ENCODE results near the gene DNAJC30.
"Not testable (repeated sequence)": the region's sequence is repeated elsewhere in the genome, so short reads cannot be mapped to it uniquely, and the experiment has no call there.

Gene DNAJC30

GRCh38 chr7:73683056-73683787 is at the start of gene DNAJC30, which contains the start of gene BUD23:
Gene DNAJC30 (minus strand): TSS chr7:73683453. CDS start chr7:73683423, 30 bp downstream.
Gene BUD23 (plus strand): TSS chr7:73683597. CDS start chr7:73683626, 29 bp downstream.
- peak; percentile 98 for DNase-seq

- DNase-seq, result no peak
Observed at GRCh38 chr7:73732397-73732796, 49.1 kb upstream of the DNAJC30 start.

- DNase-seq, result no peak
Observed at GRCh38 chr7:73730485-73730884, 47.2 kb upstream of the DNAJC30 start.

- no peak for DNase-seq
Observed at GRCh38 chr7:73728551-73728950, 45.3 kb upstream of the DNAJC30 start.

GRCh38 chr7:73727952-73728351 is 44.7 kb upstream of the DNAJC30 start:
- DNase-seq, result no peak

GRCh38 chr7:73726083-73726466 is 42.8 kb upstream of the DNAJC30 start:
- DNase-seq, result no peak

- DNase-seq, result no peak
Observed at GRCh38 chr7:73723813-73724212, 40.6 kb upstream of the DNAJC30 start.

- DNase-seq, result no peak
Observed at GRCh38 chr7:73722785-73723184, 39.5 kb upstream of the DNAJC30 start.

- DNase-seq, result not testable (repeated sequence)
Observed at GRCh38 chr7:73722182-73722581, 38.9 kb upstream of the DNAJC30 start.

- DNase-seq, result no peak
Observed at GRCh38 chr7:73721377-73721817, 38.1 kb upstream of the DNAJC30 start.

- DNase-seq, result not testable (repeated sequence)
Observed at GRCh38 chr7:73720443-73720842, 37.2 kb upstream of the DNAJC30 start.

- no peak for DNase-seq
Observed at GRCh38 chr7:73719806-73720169, 36.5 kb upstream of the DNAJC30 start.

GRCh38 chr7:73718905-73719805 is 35.9 kb upstream of the DNAJC30 start, which contains the start of gene STX1A:
Gene STX1A (minus strand): TSS chr7:73719669. CDS start chr7:73719631, 38 bp downstream.
- peak; percentile 77 for DNase-seq

GRCh38 chr7:73718438-73718881 is 35.2 kb upstream of the DNAJC30 start:
- peak; percentile 47 for DNase-seq

GRCh38 chr7:73717991-73718405 is 34.7 kb upstream of the DNAJC30 start:
- DNase-seq, result peak; percentile 87

- no peak for DNase-seq
Observed at GRCh38 chr7:73717025-73717807, 34.0 kb upstream of the DNAJC30 start.

- no peak for DNase-seq
Observed at GRCh38 chr7:73716318-73716890, 33.2 kb upstream of the DNAJC30 start.

GRCh38 chr7:73715648-73716317 is 32.5 kb upstream of the DNAJC30 start:
- DNase-seq, result peak; percentile 88

GRCh38 chr7:73713319-73713718 is 30.1 kb upstream of the DNAJC30 start:
- DNase-seq, result not testable (repeated sequence)

GRCh38 chr7:73712773-73713172 is 29.5 kb upstream of the DNAJC30 start:
- DNase-seq, result no peak

GRCh38 chr7:73708961-73709549 is 25.8 kb upstream of the DNAJC30 start:
- no peak for DNase-seq

Measured in activated CD4-positive, alpha-beta T cell treated with anti-CD3 and anti-CD28 coated beads for 48 hours (primary cell).